Measurements from ENCODE around the gene SEC14L1.

- no peak for TF ChIP-seq ATF6 (CRISPR knock-in tag; IDR thresholded peaks at IDR 0.05)
- TF ChIP-seq SMAD3 (CRISPR knock-in tag; IDR thresholded peaks at IDR 0.05; ENCODE audit: borderline replicate concordance): no peak
- no peak for TF ChIP-seq ATF2 (CRISPR knock-in tag; IDR thresholded peaks at IDR 0.05; ENCODE audit: borderline replicate concordance, low read depth)
These were observed 106.3 kb downstream of the SEC14L1 start for GRCh38 chr17:77247048-77247541.

Measured in WTC11 (cell line).